SU-DHL-6 (cell line): ENCODE data around the gene AADACL2.

Experiments
- CTCF ChIP-seq: fragments of 200-600 bp; sonication (generic); IDR thresholded peaks from one replicate; pipeline ENCODE4 v1.5.1; 2017; ENCODE audit warnings: antibody characterized with exemption, mild to moderate bottlenecking, low read length, moderate library complexity; ENCODE audit not compliant: insufficient read depth, poor library complexity, severe bottlenecking
- EZH2phosphoT487 ChIP-seq: fragments of 200-600 bp; sonication (generic), shearing (Covaris generic); conservative IDR thresholded peaks from 2 replicates; pipeline ENCODE4 v1.6.1; 2018; ENCODE audit warnings: mild to moderate bottlenecking, antibody characterized with exemption, low read length, moderate library complexity, mixed read lengths

- TF ChIP-seq CTCF (no peak), EZH2phosphoT487 (no peak)
Measured at GRCh38 chr3:151709847-151710246, 23.9 kb upstream of the AADACL2 start.
